Natural killer cell treated with Interleukin-12 subunit alpha and Interleukin-12 subunit beta and Interleukin-15 and Interleukin-18, amount 100 ng/mL, for 72 hours (primary cell): ENCODE measurements around the gene MTCH1. TPM values are rescaled to one million over a fixed set of nuclear protein-coding genes. Genes with fewer than 3 reads are reported as not detected.

Experiments used
- ATAC-seq, 2 donors: fragments of 150-1000 bp; cut with Tn5 transposase in 1 of 2; sonication (Bioruptor Pico), chemical (Tn5 transposase) in 1 of 2; 2 replicates each; pipeline ENCODE4 v1.10.0; 2021
- DNase-seq: peaks from one replicate; pipeline ENCODE4 v3.0.0; 2022; ENCODE audit warnings: low spot score
- H3K27ac Mint-ChIP-seq, 2 donors: 1 replicate in 1 of 2; 2 replicates in 1 of 2; pipeline ENCODE4 v1.8.0; 2022; ENCODE audit warnings: mixed read lengths in 2 of 2, mild to moderate bottlenecking in 1 of 2, moderate library complexity in 1 of 2
- H3K27me3 Mint-ChIP-seq, 2 donors: 1 replicate in 1 of 2; 2 replicates in 1 of 2; pipeline ENCODE4 v1.8.0; 2022; ENCODE audit warnings: mixed read lengths in 2 of 2
- H3K36me3 Mint-ChIP-seq: one replicate; pipeline ENCODE4 v1.8.0; 2022; ENCODE audit warnings: mixed read lengths
- H3K4me1 Mint-ChIP-seq, 2 donors: 1 replicate in 1 of 2; 2 replicates in 1 of 2; pipeline ENCODE4 v1.8.0; 2022; ENCODE audit warnings: low read depth in 2 of 2, mixed read lengths in 2 of 2, mild to moderate bottlenecking in 1 of 2
- H3K4me3 Mint-ChIP-seq: one replicate; pipeline ENCODE4 v1.8.0; 2022; ENCODE audit warnings: mixed read lengths
- H3K9me3 Mint-ChIP-seq: 2 replicates; pipeline ENCODE4 v1.8.0; 2022; ENCODE audit warnings: mixed read lengths
- total RNA-seq, 2 donors: library from RNA; stranded (reverse); gene quantifications; one replicate each; pipeline ENCODE4 v1.2.3, GENCODE V29; 2022

The MTCH1 gene
- total RNA-seq, 2 donors from 2014 or later: 118 to 183 TPM

DNA sequence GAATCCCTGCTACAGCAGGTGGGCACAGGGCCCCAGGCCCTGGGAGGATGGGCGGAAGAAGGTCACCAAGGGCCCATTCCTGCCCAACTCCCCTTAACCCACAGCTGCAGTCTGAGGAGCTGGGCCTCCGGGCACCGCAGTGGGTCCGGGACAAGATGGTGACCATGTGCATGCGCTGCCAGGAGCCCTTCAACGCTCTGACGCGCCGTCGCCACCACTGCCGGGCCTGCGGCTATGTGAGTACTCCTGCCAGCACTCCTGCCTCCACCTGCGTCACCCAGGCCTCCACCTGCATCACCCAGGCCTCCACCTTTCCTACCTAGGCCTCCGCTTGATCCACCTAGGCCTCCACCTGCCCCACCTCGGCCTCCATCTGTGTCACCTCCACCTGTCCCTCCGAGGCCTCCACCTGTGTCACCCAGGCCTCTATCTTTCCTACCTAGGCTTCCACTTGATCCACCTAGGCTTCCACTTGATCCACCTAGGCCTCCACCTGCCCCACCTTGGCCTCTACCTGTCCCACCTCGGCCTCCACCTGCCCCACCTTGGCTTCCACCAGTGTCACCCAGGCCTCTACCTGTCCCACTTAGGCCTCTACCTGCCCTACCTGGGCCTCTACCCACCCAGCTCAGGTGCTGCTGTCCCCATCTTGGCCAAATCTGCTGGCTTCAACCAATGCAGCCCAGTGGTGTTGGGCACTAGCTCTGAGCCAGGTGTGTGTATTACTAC, 36.3 kb upstream of the MTCH1 start:
- Mint-ChIP-seq H3K27me3 (no peaks in the 10 kb centered on the region), H3K27ac (peak overlapping the region; percentile 88 to 94), H3K4me1 (peaks cover 74 to 78% of the 10 kb centered on the region in 2 donors), H3K36me3 (no peaks in the 10 kb centered on the region), H3K4me3 (peak overlapping the region; percentile 68), H3K9me3 (no peaks in the 10 kb centered on the region)
- DNase-seq (no peak), ATAC-seq (no peak)

DNA sequence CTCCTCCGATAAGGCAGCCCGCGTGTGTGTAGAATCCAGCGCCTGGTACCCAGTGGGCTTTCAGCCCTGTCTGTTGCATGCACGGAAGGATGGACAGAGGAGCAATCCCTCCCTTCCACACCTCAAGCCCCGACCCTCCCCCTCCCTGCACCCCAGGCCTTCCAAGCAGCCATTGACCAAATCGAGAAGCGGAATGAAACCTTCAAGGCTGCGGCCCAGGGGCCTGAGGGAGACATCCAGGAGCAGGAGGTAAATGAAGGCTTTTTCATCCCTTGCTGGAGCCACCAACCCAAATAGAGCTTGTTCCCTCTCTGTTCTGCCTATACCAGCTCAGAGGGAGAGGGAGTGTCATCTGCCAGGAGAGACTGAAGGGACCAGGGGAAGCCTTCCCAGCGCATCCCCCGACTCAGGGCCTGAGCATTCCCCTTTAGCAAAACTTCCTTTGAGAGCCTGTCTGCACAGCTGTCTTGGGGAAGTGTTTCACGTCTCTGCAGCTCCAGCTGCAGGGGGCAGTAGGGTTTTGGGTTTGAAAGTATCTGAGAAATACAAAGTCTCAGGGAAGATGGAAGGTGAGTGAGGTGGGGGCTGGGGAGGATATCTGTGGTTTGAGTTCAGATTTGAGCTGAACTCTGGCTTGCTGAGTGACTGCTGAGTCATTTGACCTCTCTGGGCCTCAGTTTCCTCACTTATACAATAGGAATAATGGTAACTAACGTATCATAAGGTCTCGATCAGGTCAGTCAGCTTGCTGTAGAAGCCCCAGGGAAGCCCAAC, 35.5 kb upstream of the MTCH1 start:
- DNase-seq (peak; percentile 85), ATAC-seq (peak; percentile 52 to 55)
- Mint-ChIP-seq H3K36me3 (no peaks in the 10 kb centered on the region), H3K9me3 (no peaks in the 10 kb centered on the region), H3K4me3 (peak overlapping the region; percentile 68), H3K4me1 (peaks cover 70 to 78% of the 10 kb centered on the region in 2 donors), H3K27me3 (no peaks in the 10 kb centered on the region), H3K27ac (peak overlapping the region; percentile 88 to 94)

DNA sequence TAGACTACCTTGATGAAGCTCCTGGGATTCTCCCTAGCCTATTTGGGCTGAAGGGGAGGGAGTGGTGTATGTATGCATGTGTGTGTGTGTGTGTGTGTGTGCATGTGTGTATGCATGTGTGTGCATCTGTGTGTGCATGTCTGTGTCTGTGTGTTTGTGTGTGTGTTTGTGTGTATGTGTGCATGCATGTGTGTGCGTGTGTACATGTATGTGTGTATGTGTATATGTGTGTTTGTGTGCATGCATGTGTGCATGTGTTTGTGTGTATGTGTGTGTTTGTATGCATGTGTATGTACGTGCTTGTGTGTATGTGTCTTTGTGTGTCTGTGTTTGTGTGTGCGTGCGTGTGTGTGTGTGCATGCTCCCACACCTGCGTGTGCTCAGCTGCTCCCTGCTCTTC, 34.8 kb upstream of the MTCH1 start:
- no peaks in the 10 kb centered on the region for H3K9me3 Mint-ChIP-seq
- peak overlapping the region; percentile 88 to 94 for H3K27ac Mint-ChIP-seq
- no peak for DNase-seq
- peaks cover 64 to 73% of the 10 kb centered on the region in 2 donors for H3K4me1 Mint-ChIP-seq
- peak overlapping the region; percentile 30 for H3K4me3 Mint-ChIP-seq
- H3K36me3 Mint-ChIP-seq: no peaks in the 10 kb centered on the region
- no peaks in the 10 kb centered on the region for H3K27me3 Mint-ChIP-seq
- no peak for ATAC-seq

DNA sequence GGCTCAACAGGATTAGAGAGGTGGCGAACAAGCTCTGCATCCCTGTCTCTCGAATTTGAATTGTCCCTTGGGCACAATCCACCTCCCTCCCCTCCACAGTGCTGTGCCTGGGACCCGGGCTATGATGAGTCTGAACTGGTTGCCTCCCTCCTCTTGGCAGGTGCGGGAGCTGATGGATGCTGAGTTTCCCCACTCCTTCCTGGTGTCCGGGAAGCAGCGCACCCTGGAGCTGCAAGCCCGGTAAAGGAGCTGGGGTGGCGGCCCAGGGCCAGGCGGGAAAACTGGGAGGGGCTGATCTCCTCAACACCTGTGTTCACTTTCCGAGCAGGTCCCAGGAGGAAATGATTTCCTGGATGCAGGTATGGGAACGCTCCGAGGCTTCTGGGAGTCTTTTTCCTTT, 34.4 kb upstream of the MTCH1 start:
- H3K27me3 Mint-ChIP-seq: no peaks in the 10 kb centered on the region
- no peak overlapping the region for H3K4me3 Mint-ChIP-seq
- peaks cover 62 to 71% of the 10 kb centered on the region in 2 donors for H3K4me1 Mint-ChIP-seq
- ATAC-seq: no peak
- H3K27ac Mint-ChIP-seq: peak overlapping the region; percentile 88 to 94
- H3K9me3 Mint-ChIP-seq: no peaks in the 10 kb centered on the region
- DNase-seq: no peak
- no peaks in the 10 kb centered on the region for H3K36me3 Mint-ChIP-seq

DNA sequence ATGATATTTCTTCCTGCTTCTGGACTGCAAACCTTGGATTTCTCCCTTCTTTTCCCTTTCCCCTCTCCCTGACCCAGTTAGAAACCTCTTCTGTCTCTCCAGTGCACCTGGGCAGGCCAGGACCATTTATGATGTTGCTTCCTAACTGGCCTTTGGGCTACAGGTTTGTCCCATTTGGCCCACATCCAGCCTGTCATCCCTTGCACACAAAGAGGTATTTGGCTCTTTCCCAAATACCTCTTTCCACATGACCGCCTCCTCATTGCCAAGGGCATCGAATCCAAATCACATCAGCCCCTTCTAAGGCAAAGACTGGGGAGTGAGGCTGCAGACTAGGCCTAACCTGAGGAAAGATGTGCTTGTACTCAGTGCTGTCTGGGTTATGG, 33.1 kb upstream of the MTCH1 start:
- no peaks in the 10 kb centered on the region for H3K9me3 Mint-ChIP-seq
- no peaks in the 10 kb centered on the region for H3K27me3 Mint-ChIP-seq
- peaks cover 51 to 59% of the 10 kb centered on the region in 2 donors for H3K4me1 Mint-ChIP-seq
- H3K4me3 Mint-ChIP-seq: peak overlapping the region; percentile 15
- peak overlapping the region; percentile 88 to 94 for H3K27ac Mint-ChIP-seq
- H3K36me3 Mint-ChIP-seq: no peaks in the 10 kb centered on the region
- no peak for DNase-seq
- ATAC-seq: no peak

DNA sequence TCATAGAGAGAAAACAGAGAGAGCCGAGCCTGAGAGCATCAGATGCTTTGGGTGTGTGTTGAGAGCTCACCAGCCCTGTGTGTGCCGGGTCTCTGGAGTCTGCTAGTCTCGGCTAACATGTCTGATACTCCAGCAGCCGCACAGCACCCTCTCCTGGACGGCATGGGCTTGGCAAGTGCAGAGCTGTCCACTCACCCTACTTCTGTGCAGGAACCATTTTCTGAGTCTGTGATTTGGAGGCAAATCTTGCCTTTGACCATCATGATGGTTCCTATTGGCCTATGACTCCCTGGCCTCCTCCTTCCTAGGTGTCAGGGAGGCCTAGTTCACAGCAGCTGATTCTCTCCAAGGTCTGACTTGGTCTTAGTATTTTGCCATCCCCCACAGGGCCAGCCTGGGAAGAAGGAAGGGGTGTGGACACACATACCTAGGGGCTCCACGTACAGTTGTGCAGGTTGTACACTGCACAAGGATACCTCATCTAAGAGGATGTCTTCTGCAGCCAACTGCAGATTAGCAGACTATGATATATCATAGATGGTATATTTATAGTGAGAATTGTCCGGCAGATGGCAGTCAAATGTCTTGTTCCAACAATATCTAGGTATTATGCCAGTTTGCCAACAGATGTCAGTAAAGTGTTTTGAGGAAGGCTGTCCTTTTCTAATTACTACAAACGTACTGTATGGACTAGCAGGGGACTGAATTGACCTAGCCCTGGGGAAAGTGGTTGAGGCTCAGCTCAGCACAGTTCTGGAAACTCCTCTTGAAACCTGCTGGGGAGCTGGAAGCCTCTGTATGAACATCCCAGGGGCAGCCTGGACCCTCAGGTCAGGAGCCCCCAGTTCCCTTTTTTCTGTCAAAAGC, 32.4 kb upstream of the MTCH1 start:
- Mint-ChIP-seq H3K36me3 (no peaks in the 10 kb centered on the region), H3K4me1 (peaks cover 47 to 52% of the 10 kb centered on the region in 2 donors), H3K4me3 (peak overlapping the region; percentile 6), H3K27ac (peak overlapping the region; percentile 88 to 94), H3K9me3 (no peaks in the 10 kb centered on the region), H3K27me3 (no peaks in the 10 kb centered on the region)
- peak; percentile 93 to 94 for ATAC-seq
- DNase-seq: peak; percentile 88

DNA sequence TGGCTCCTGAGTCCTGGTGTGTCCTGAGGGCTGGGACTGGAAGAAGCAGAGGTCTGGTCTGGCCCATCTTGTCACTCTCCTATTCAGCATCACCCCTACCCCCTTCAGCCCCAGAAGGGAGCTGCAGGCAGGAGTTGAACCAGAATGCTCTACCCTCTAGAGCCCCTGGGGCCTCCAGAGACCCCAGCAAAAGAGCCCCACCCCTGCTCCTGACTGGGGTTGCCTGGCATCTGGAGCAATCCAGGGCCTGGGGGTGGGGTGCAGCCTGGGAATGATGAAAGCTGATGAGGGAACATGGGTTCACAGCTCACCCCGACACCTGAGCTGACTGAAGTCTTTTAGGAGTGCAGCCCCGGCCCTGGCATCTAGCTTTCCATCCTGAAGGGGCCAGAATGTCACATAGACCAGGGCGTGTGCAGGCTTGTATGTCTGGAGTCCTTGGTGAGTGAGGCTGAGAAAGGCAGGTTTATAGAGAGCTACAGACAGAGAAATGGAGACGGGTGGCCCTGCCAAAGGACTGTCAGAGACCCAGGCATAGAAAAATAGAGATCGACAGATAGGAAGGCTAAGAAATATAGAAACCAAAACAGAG, 31.7 kb upstream of the MTCH1 start:
- Mint-ChIP-seq H3K27ac (peak overlapping the region; percentile 88 to 94), H3K4me1 (peaks cover 40 to 45% of the 10 kb centered on the region in 2 donors), H3K9me3 (no peaks in the 10 kb centered on the region), H3K36me3 (no peaks in the 10 kb centered on the region), H3K27me3 (no peaks in the 10 kb centered on the region), H3K4me3 (peak overlapping the region; percentile 6)
- DNase-seq (no peak), ATAC-seq (no peak)

DNA sequence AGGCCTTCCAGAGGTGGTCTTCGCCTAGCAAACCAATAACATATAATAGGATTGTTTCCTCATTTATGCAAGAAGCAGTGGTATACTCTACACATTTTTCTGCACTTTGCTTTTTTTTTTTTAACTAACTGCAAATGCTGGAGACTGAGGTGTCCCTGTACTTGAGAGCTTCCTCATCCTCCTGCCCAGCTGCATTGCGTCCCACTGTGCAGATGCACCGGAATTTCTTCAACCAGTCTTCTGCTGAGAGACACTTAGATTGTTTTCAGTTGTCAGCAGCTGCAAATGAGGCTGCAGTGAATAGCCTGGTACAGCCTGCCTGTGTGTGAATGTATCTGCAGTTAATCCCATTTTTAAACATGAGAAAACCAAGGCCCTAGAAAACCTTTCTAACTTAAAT, 31.0 kb upstream of the MTCH1 start:
- peaks cover 33 to 40% of the 10 kb centered on the region in 2 donors for H3K4me1 Mint-ChIP-seq
- H3K4me3 Mint-ChIP-seq: no peak overlapping the region
- no peaks in the 10 kb centered on the region for H3K36me3 Mint-ChIP-seq
- no peaks in the 10 kb centered on the region for H3K9me3 Mint-ChIP-seq
- ATAC-seq: no peak
- no peak for DNase-seq
- H3K27ac Mint-ChIP-seq: no peak overlapping the region
- H3K27me3 Mint-ChIP-seq: no peaks in the 10 kb centered on the region

DNA sequence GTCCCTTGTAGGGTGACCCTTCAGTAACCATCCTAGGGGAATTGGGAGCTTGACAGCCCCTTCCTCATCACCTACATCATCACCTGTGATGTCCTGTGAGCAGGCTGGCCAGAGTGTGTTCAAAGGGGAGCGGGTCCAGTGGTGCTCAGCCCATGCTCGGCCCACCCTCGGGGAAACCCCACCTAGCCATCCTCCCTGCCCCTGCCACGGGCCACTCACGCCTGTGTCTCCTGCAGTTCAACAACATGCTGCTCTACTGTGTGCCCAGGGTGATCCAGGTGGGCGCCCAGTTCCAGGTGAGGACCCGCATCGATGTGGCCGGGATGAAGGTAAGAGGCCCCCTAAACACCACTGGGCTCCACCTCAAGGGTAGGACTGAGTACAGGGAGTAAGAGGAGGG, 29.5 kb upstream of the MTCH1 start:
- DNase-seq (no peak), ATAC-seq (no peak)
- H3K9me3 Mint-ChIP-seq: no peaks in the 10 kb centered on the region
- H3K4me3 Mint-ChIP-seq: no peak overlapping the region
- H3K27ac Mint-ChIP-seq: peak overlapping the region in 1 of 2 donors; percentile 25
- H3K36me3 Mint-ChIP-seq: no peaks in the 10 kb centered on the region
- H3K4me1 Mint-ChIP-seq: peaks cover 22 to 25% of the 10 kb centered on the region in 2 donors
- H3K27me3 Mint-ChIP-seq: no peaks in the 10 kb centered on the region

DNA sequence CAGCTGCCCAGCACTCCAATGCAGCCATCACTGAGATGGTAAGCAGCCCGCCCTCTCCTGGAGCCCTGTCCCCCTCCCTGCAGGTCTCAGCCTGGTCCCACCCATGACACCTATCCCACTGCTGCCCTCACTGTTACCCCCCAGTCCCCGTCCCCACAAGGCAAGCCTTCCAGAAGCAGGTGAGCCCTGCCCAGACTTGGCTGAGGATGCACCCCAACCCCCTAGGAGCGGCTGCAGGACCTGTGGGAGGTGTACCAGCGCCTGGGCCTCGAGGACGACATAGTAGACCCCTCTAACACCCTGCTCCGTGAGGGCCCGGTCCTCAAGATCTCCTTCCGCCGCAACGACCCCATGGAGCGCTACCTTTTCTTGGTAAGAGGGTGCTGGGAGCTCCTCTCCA, 28.7 kb upstream of the MTCH1 start:
- ATAC-seq: no peak
- Mint-ChIP-seq H3K9me3 (no peaks in the 10 kb centered on the region), H3K27ac (no peak overlapping the region)

DNA sequence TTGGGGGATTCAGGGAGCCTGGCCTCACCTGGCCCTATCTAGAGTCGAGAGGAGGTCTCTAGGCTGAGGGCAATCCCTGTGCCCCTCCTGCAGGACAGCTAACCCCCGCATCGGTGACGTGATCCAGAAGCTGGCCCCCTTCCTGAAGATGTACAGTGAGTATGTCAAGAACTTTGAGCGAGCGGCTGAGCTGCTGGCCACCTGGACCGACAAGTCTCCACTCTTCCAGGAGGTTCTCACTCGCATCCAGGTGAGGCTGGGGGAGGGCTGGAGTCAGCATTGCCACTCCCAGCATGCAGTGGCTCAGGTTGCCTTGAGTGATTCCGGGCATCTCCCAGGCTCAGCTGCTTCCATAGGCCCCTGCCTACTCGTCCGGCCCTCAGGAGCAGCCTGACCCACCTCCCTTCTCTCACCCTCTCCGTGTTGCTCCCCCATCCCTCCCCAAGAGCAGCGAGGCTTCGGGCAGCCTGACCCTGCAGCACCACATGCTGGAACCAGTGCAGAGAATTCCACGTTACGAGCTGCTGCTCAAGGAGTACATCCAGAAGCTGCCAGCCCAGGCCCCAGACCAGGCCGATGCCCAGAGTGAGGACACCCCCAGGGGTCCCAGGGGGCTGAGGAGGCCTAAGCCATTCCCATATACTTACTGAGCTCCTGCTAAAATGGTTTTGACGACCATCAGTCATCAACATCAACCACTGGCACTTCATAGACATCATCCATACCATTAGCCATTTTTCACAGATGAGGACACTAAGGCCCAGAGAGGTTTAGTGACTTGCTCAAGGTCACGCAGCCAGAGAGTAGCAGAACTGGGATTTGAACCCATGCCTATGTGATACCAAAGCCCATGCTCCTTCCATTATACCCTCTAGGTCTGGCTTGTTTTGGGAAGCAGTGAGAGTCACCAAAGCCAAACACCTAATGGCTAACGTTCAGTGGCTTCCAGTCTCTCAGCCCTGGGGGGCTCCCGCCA, 27.8 kb upstream of the MTCH1 start:
- Mint-ChIP-seq H3K4me1 (peaks cover 11 to 12% of the 10 kb centered on the region in 2 donors), H3K27me3 (no peaks in the 10 kb centered on the region), H3K9me3 (no peaks in the 10 kb centered on the region), H3K4me3 (no peak overlapping the region), H3K36me3 (no peaks in the 10 kb centered on the region), H3K27ac (no peak overlapping the region)
- DNase-seq (no peak), ATAC-seq (no peak)

More for the DNA sequence above, 28.7 kb upstream of the MTCH1 start:
- Mint-ChIP-seq H3K36me3 (no peaks in the 10 kb centered on the region), H3K4me3 (no peak overlapping the region), H3K27me3 (no peaks in the 10 kb centered on the region), H3K4me1 (peaks cover 20 to 21% of the 10 kb centered on the region in 2 donors)
- DNase-seq: no peak

DNA sequence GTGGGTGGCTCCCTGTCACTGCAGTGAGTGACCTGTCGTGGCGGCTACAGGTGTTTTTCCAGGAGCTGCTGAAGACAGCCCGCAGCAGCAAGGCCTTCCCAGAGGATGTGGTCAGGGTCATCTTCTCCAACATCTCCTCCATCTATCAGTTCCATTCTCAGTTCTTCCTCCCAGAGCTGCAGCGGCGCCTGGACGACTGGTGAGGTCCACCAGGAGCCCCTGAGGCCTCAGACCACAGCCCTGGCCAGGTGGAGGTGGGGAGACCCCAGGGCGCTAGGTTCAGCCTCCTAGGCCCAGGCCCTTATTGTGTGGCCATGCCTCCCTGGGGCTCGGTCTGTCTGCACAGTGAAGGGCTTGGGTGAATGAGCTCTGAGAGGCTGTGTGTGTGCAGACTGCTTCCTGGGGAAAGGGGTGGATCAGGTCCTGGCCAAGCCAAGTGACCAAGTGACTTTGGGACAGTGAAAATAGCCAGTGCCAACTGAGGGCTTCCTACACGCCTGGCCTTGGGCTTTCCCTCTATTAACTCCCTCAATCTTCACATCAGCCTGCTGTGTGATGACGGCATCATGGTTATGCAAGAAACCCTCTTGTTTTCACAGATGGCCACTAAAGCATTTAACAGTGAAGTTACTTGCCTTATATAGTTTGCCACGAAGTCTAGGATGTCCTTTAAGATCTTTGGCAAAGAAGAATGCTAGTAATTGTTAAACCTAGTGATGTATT, 25.8 kb upstream of the MTCH1 start:
- no peaks in the 10 kb centered on the region for H3K27me3 Mint-ChIP-seq

More for the DNA sequence above, 25.8 kb upstream of the MTCH1 start:
- DNase-seq (no peak), ATAC-seq (no peak)
- Mint-ChIP-seq H3K9me3 (no peaks in the 10 kb centered on the region), H3K27ac (no peak overlapping the region), H3K4me1 (peaks cover 7 to 9% of the 10 kb centered on the region in 2 donors), H3K4me3 (no peak overlapping the region), H3K36me3 (no peaks in the 10 kb centered on the region)
